LNCaP clone FGC (cell line): ENCODE results near the gene SV2B.

Source experiments
- DNase-seq: peaks from one replicate; pipeline ENCODE4 v3.0.0-alpha.2; 2011; ENCODE audit warnings: low read depth
- H3K4me3 ChIP-seq: 2 replicates; pipeline ENCODE4 v1.5.1; 2011; ENCODE audit warnings: mild to moderate bottlenecking, low read depth, low read length, control low read depth
- CTCF ChIP-seq: IDR thresholded peaks from 2 replicates; pipeline ENCODE4 v1.5.1; 2012; ENCODE audit warnings: mild to moderate bottlenecking; ENCODE audit not compliant: control insufficient read depth, insufficient read depth; ENCODE audit errors: extremely low read depth

The SV2B gene

GRCh38 chr15:91311986-91312385 lies 211.9 kb downstream of the SV2B start:
- H3K4me3 ChIP-seq = no peak overlapping the region
- DNase-seq = no peak

GRCh38 chr15:91316126-91316525 lies 216.1 kb downstream of the SV2B start:
- no peak overlapping the region for H3K4me3 ChIP-seq
- DNase-seq = no peak
- no peak for TF ChIP-seq CTCF

More at GRCh38 chr15:91311986-91312385, 211.9 kb downstream of the SV2B start:
- TF ChIP-seq CTCF = no peak

GRCh38 chr15:91318516-91318915 lies 218.5 kb downstream of the SV2B start:
- no peak for TF ChIP-seq CTCF
- no peak for DNase-seq
- no peak overlapping the region for H3K4me3 ChIP-seq

- no peak for TF ChIP-seq CTCF
- no peak for DNase-seq
Observed at GRCh38 chr15:91318931-91319330, 218.9 kb downstream of the SV2B start.

GRCh38 chr15:91319371-91320059 lies 219.5 kb downstream of the SV2B start:
- H3K4me3 ChIP-seq = no peak overlapping the region
- TF ChIP-seq CTCF = no peak

More at GRCh38 chr15:91318931-91319330, 218.9 kb downstream of the SV2B start:
- no peak overlapping the region for H3K4me3 ChIP-seq

GRCh38 chr15:91320101-91320500 lies 220.0 kb downstream of the SV2B start:
- no peak overlapping the region for H3K4me3 ChIP-seq
- no peak for DNase-seq
- no peak for TF ChIP-seq CTCF

More at GRCh38 chr15:91319371-91320059, 219.5 kb downstream of the SV2B start:
- no peak for DNase-seq

- DNase-seq = no peak
- H3K4me3 ChIP-seq = no peak overlapping the region
- TF ChIP-seq CTCF = no peak
Observed at GRCh38 chr15:91329914-91330313, 229.9 kb downstream of the SV2B start.
